VCaP (cell line): ENCODE results near the gene HOXD8.

ENCODE experiments used
- H3K27ac ChIP-seq: fragments of 450-650 bp; 2 replicates; pipeline ENCODE4 v1.5.1; 2017
- CTCF ChIP-seq: fragments of 450-650 bp; conservative IDR thresholded peaks from 2 replicates; pipeline ENCODE4 v1.5.1; 2017; ENCODE audit warnings: mild to moderate bottlenecking, moderate library complexity

Gene HOXD8

GRCh38 chr2:176160986-176161824, 31.7 kb downstream of the HOXD8 start:
- TF ChIP-seq CTCF: no peak
- no peak overlapping the region for H3K27ac ChIP-seq

- no peak for TF ChIP-seq CTCF
- H3K27ac ChIP-seq: no peak overlapping the region
Measured at GRCh38 chr2:176161825-176162626, 32.5 kb downstream of the HOXD8 start.

- no peak for TF ChIP-seq CTCF
- no peak overlapping the region for H3K27ac ChIP-seq
Measured at GRCh38 chr2:176162911-176163671, 33.6 kb downstream of the HOXD8 start.

- H3K27ac ChIP-seq: no peak overlapping the region
- no peak for TF ChIP-seq CTCF
Measured at GRCh38 chr2:176163672-176164056, 34.2 kb downstream of the HOXD8 start.

- no peak for TF ChIP-seq CTCF
- no peak overlapping the region for H3K27ac ChIP-seq
Measured at GRCh38 chr2:176164201-176164600, 34.7 kb downstream of the HOXD8 start.

- no peak overlapping the region for H3K27ac ChIP-seq
- no peak for TF ChIP-seq CTCF
Measured at GRCh38 chr2:176164611-176165369, 35.3 kb downstream of the HOXD8 start.
